GM18498 (cell line): ENCODE measurements around the gene LURAP1L.
A peak's percentile ranks its signal among the peaks of the same experiment; 100 is the strongest.

Experiments
- ATAC-seq: cut with Tn5 transposase; IDR thresholded peaks from one replicate; pipeline ENCODE4 v1.9.1; 2021; ENCODE audit warnings: mild to moderate bottlenecking, moderate library complexity; ENCODE audit not compliant: unreplicated experiment

LURAP1L gene

DNA sequence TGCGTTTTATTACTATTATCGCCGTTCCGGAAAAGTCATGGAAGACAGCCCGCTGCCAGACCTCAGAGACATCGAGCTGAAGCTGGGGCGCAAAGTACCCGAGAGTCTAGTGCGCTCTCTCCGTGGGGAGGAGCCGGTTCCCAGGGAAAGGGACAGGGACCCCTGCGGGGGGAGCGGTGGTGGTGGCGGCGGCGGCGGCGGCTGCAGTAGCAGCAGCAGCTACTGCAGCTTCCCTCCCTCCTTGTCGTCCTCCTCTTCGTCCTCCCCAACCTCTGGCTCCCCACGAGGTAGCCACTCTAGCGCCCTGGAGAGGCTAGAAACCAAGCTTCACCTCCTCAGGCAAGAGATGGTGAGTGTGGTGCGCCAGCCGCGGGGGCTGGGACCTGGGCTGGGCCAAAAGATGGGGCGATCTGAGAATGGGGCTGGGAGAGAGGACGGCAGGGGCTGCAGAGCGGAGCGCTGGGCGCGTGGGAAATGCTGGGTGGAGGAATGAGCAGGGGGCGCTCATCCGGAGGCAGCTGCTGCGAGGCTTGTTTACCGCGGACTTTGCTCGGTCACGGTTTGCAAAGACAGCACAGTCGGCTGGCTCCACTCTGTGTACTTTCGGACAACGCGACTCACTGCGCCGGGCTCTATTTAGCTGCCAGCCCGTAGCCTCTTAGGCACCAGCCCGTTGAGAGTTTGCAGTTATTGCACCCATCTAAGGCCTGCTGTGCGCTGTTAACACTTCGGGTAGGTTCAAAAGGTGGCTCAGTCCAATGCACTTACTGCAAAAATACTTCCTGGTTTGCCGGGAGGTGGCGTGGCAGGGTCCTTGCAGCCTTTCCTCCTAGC, 1.1 kb downstream of the LURAP1L start:
- ATAC-seq, result peak; percentile 88

DNA sequence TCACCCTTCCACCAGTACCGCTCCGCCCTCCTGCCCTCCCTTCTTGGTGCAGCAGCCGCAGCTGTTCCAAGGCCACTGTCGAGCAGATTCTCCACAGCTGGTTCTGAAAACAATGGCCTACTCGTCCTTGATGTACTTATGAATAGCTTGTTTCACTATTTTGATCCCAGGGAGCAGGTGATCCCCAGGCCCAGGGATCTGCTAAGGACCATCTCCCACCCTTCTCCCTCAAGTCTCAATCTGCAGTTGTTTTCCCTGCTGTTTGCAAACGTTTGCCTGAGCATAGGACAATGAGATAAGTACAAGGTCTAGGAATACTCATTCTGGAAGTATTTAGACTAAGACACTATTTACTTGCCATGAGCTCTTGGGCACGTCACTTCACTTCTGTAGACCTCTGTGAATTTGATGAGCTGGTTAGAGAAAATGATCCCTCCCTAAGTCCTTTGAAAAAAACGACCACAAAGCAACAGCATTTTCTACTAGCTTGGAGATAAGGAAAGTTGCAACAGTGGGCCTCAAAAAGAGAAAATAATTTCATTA, 1.8 kb downstream of the LURAP1L start:
- ATAC-seq, result no peak

DNA sequence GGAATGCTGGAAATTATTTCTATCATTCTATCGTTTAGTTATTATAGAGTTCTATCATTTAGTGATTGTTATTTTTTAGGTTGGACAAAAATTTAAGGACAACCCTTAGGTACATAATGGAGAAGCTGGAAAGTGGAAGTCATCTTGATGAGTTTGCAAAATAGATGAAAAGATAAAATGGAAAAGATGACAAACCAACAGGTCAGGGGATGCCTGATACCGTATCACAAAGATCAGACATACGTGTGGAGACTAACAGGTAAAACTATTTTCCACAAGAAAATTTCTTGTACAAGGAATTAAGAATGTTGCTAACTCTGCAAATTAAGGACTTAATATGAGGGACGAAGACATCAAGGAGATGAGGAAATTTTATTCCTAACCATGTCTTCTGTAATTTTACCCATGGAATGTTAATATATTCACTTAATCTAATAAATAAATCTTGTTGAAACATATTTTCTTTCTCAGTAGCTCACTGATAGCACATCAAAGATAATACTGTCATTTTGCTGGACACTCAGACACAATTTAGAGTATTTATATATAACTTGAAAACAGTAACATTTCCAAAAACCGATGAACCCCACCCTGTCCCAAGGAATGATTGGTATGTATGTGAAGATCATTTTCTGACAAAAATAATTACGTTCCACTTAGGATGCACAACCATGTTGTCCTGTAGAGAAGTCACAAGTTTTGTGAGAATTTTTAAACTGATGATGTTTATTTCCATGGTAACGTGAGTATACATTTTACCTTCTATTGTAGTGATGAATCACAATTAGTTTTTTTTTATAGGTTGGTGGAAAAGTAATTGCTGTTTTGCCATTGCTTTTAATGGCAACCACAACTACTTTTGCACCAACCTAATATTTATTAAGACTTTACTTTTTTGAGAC, 2.6 kb downstream of the LURAP1L start:
- ATAC-seq, result no peak

DNA sequence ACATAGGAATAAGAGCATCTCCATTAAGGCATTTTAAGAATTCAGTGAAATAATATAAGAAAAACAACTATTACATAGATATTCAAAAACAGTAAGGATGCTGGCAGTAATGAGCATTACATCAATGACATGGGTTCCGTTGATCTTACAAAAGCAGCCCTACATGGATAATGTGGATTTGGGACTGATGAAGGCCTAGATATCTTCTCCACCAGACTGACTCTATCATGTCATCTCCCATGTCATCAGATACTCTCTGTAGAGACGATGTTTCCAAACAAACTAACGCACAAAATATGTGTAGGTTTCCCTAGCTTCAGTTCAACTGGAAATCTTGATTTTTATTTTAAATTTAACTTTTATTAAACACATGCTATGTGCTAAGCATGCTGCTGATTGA, 3.6 kb downstream of the LURAP1L start:
- ATAC-seq, result no peak

DNA sequence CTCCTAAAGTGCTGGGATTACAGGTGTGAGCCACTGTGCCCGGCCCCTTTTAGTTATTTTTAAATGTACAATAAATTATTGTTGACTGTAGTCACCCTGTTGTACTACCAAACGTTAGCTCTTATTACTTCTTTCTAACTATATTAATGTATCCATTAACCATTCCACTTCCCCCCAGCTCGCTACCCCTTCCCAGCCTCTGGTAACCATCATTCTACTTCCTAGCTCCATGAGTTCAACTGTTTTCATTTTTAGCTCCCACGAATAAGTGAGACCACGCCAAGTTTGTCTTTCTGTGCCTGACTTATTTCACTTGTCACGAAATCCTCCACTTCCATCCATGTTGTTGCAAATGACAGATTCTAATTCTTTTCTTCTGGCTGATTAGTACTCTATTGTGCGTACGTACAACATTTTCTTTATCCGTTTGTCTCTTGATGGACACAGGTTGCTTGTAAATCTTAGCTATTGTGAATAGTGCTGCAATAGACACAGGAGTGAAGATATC, 6.5 kb downstream of the LURAP1L start:
- no peak for ATAC-seq

DNA sequence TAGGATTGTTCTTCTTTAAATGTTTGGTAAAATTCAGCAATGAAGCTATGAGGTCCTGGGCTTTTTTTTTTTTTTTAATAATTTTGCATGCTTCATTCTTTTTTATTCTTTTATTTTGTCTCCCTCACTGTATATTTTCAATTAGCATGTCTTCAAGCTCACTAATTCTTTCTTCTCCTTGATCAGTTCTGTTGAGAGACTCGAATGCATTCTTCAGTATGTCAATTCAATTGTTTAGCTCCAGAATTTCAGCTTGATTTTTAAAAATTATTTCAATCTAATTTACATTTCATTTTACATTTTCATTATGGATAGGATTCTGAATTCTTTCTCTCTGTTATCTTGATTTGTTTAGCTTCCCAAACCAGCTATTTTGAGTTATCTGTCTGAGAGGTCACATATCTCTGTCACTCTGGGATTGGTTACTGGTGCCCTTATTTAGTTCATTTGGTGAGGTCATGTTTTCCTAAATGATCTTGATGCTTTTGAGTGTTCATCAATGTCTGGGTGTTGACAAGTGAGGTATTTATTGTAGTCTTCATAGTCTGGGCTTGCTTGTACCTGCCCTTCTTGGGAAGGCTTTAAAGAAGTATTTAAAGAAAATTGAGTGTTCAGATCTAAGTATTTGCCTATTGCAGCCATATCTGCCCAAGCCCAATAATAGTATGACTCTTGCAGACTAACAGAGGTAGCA, 9.1 kb downstream of the LURAP1L start:
- no peak for ATAC-seq

DNA sequence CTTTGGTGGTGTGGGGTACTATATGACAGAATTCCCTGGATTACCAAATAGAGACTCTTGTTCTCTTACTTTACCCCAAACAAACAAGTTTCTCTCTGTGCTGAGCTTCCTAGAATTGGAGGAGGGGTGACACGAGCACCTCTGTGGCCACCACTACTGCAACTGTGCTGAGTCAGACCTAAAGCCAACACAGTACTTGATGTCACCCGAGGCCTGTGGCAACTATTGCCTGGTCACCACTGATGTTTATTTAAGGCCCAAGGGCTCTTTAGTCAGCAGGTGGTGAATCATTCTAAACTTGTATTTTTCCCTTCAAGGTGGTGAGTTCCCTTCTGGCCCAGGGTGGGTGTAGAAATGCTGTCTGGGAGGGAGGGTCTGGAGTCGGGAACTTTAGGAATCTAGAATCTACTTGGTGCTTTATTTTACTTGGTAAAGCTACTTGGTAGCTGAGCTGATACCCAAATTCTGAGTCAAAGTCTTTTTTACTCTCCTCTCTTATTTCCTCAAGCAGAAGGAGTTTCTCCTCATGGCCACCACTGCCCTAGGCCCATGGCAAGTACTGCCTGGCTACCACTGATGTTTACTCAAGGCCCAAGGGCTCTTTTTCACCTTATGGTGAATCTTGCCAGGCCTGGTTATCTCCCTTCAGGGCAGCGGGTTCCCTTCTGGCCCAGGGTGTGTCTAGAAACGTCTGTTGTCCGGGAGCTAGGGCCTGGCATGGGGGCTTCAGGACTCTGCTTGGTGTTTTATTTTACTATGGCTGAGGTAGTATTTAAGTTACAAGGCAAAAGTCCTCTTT, 9.8 kb downstream of the LURAP1L start:
- peak; percentile 89 for ATAC-seq

DNA sequence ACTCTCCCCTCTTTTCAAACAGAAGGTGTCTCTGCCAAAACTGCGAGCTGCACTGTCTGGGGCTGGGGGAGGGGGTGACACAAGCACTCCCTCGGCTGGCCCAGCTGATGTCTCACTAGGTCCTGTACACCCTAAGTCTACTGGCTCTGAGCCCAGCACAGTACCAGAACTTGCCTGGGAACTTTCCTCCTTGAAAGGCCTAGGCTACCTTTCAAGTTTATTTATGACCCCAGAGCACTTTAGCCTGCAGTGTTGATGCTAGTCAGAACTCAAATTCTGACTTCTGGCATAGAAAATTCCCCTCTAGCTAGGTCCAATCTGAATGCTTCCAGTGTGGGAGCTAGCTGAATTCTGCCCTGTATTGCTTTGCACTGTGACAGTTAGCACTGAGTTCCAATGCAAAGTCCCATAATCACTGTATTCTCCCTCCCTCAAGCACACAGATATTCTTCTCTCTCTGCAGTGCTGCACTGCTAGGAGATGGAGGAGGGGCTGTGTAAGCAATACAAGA, 10.5 kb downstream of the LURAP1L start:
- no peak for ATAC-seq

DNA sequence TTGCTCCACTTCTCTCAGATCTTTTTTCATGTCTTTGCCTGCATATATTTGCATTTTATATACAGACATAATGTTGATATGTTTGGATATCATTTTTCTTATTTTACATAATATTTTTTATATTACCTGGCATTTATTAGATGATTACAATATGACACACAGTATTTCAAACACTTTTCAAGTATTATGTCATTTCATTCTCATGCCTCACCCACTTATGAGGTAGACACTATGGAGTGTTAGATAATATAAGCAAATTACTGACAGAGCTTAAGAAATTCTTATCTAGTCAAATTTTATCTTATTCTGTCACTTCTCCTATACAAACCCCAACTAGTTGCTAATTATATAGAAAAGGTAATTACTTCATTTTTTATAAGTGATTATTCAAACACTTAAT, 11.1 kb downstream of the LURAP1L start:
- no peak for ATAC-seq

DNA sequence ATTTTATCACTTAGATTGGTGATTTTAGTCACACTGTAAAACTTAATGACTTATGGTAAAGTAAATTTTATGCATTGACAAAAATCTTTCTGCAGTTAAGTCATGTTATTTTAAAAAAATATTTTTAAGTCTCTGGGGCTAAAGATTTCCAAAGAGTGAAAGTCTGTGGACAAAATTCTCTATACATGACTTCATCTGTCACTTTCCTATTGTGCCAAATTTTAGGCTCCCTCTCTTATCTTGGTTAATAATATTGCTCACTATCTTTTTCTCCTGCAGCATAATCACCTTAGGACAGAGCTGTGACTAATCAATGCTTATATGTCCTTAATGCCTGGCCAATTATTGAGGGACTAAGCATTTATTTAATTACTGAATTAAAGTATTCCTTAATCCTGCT, 15.2 kb downstream of the LURAP1L start:
- no peak for ATAC-seq

DNA sequence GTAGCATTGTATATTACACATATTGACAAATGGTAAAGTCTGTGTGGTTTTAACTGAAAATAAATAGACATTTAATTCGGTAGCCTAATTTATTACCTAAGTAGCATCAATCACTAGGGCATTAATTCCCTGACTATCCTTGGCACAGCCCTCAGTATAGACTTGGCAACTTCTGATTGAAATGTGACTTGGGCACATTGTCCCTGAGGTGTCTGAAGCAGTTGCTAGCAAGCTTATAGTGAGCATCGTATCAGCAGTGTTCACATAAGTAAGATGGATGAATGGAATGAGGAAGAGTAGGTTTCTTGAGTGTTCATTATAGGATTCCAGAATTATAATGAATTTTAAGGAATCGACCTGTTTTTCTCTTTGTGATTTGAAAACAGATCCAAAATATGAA, 16.1 kb downstream of the LURAP1L start:
- ATAC-seq, result no peak

DNA sequence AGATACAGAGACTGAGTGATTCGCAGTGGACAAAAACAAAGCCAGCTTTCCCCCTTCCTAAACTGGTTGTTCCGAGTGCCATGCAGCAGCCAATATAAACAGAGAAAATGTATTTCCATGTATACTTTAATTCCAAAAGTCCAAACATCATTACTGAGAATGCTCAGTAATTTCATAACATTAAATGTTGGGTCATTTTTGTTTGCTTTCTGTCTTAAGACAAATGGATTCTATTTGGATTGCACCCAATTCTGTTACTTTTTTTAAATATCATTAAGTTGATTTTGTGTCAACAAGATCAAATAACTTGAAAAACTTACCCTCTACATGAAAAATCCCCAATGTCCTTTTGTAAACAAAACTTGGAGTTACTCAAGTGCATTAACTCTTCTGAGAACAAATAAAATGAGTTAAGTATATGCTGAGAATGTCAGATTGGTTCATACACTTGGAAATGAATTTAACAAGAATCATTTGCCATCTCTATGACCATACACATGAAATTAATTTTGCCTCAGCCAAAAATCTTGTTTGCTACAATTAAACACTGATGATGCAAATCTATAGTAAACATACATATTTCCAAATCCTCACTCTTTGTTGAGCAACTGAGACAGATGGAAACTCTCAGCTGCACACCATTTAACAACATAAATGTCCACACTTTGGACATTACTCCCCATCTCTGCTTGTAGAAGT, 19.4 kb downstream of the LURAP1L start:
- ATAC-seq, result no peak

DNA sequence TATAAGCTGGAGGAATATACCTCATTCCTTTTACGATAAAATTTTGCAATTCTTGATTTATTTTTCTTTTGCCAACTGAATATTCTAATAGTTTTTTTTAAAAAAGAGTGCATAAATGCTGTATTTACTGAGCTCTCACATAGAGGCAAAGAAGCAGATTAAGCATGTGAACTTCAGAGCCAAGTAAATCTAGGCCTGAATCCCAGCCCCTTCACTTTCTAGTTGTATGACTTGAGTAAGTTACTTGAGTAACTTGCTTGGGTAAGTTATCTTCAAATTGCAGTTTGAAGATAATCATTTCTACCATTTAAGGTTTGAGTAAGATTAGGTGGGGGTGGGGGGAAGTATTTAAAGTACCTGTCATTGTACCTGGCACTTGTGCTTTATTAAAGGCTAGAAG, 21.8 kb downstream of the LURAP1L start:
- ATAC-seq, result no peak

DNA sequence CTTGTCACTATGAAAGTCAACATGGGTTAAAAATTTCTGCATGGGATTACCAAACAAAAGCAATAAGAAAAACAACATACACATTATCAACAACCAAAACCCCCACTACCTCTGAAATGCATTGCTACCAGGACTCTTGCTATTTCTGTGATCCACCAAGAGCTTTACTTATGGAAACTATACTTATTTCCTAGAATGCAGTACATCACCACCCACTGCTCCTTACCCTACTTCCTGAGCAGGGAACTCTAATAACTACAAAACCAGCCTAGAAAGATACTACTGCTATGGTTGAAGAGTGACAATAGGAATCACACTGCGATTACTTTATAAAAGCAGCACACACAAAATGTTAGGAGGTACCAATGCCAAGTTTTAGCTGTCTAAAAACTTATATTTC, 22.2 kb downstream of the LURAP1L start:
- ATAC-seq, result no peak

DNA sequence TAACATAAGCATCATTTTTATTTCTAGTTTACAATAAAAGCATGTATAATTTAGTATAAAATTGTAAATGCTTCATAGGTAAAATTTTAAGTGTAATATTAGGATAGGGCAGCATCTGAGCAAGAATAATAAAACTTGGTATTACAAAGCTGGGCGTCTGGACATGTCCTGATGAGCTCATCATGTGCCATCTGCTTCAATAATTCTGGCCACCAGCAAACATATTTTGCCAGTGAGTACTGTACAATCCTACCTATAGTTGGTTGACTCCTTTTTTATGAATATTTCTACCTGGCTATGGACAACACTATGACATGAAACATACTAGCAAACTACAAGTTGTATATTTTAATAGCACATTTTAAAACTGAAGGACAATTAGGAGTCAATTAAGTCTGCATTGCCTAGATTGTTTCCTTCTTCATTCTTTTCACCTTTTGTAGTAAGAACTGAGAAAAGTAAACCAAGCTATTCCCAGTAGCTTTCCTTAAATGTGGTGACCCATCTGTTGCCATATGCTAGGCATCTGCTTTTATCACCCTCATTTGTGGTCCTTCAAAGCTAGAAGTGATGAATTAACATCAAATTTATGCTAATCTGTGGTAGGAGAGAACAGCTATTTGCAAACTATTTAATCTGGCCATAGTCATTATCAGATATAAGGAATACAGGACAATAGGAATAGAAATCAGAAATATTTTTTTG, 23.4 kb downstream of the LURAP1L start:
- ATAC-seq, result no peak

DNA sequence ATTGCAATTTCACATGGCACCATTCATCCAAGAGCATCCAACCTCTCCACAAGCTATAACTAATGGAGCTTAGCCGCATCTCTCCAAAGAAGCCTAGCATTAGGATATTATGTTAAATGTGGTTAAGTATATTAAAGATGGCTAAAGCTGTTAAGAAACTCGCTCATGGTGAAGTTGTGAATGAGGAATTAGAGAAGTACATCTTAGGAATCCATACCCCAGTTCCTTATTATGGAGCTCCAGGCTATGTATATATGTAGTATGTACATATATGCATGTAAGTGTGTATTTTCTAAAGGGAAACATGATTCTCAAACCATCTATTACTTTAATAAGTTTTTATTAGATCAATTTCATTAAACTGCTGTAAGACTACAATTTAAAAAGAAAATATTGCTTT, 26.4 kb downstream of the LURAP1L start:
- ATAC-seq, result no peak

DNA sequence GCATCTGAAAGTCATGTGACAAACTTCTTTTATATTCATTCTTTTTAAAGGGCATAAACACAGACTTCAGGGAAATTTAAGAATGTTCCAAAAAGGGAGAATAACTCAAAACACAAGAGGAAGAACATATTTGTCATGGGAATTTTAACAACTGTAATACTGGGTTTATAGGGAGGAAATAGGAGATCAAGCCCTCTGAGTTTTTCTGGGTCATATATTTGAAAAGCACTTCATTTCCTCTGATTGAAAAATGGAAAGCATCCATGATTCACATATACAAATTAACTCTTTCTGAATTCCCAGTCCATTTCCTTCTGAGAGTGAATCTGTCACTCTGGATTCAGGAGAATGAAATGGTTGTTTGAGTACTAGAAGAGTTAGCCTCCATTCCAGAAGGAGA, 26.8 kb downstream of the LURAP1L start:
- ATAC-seq, result no peak

DNA sequence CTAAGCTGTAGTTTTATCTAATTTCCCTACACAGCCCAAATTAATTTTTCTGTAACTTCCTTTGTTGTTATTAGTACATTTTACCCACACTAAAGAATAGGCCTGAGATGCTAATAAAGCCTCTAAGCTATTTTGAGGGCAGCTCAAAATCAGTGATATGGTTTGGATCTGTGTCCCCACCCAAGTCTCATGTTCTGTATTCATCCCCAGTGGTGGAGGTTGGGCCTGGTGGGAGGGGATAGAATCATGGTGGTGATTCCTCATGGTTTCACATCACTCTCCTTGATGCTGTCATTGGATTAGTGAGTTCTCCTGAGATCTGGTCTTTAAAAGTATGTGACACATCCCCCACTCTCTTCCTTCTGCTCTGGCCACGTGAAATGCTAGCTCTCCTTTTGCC, 27.3 kb downstream of the LURAP1L start:
- no peak for ATAC-seq

DNA sequence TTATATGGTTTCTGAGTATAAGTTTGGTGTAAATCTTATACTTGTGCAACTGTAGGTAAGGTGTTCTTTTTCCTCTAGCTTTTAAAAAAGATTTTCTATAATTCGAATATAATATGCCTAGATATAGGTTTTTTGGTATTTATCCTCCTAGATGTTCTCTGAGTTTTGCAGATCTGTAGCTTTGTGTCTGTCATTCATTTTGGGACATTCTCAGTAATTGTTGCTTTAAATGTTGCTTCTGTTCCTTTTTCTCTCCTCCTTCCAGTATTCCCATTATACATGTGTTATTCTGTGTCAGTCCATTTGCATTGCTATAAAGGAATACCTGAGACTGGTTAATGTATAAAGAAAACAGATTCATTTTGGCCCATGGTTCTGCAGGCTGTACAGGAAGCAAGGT, 33.7 kb downstream of the LURAP1L start:
- ATAC-seq, result no peak
